Measurements from ENCODE around the gene FAM124A. TPM values are rescaled to one million over a fixed set of nuclear protein-coding genes. Genes with fewer than 3 reads are reported as not detected.
A peak's percentile ranks its signal among the peaks of the same experiment; 100 is the strongest.

Gene FAM124A
- polyA plus RNA-seq, 2 of the 4 experiments (the other 2 are of a cell fraction): 1.5 to 1.6 TPM

DNA sequence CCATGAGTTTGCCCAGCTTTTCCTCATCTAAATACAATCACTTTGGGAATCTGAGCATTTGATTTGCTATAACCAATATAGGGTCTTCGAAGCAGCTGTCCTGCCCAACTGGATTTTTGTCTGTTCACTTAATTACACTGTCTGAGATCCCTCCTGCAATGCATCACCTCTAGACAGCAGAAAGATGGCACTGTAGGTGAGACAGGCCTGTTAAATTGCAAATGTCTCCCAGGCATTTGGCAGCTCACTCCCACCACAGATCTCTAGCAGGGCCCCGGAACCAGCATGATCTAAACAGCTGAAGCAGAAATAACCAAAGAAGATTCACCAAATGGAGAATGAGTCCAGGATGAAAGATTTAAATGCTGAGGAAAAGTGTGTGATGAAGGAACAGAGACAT, 75.4 kb downstream of the FAM124A start:
- CTCF ChIA-PET: interaction anchor here (1.2 to 4.9 kb wide), 3 partner anchors 11 to 186 kb away, joined by 3 to 29 read pairs (median 3); no protein-coding TSS in a partner anchor

DNA sequence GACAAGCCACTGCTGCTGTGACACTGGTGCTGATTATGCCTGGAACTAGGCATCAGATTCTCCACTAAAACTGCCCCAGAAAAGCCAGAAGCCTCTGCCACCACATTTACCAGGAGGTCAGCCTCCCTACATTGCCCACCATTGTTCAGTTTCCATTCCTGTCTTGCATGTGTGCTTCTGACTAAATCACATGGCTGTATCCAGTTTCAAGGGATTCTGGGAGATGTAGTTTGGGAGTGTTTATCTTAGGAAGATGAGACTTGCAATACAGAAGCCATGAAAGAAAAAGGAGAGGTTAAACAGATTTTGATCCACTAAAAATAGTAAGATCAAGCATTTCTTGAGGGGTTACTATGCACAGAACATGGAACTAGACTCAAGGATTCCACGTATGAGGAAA, 76.6 kb downstream of the FAM124A start:
- H3K9me3 ChIP-seq: no peaks in the 10 kb centered on the region
- CTCF ChIA-PET: interaction anchor here (1.2 to 4.9 kb wide), 3 partner anchors 13 to 187 kb away, joined by 3 to 29 read pairs (median 3); no protein-coding TSS in a partner anchor
- H3K4me1 ChIP-seq: no peaks in the 10 kb centered on the region
- POLR2A ChIA-PET: no interaction called here
- no peak for TF ChIP-seq RNF2 (IDR thresholded peaks at IDR 0.05; ENCODE audit: borderline replicate concordance, low read depth)
- no peak for TF ChIP-seq ESRRA (IDR thresholded peaks at IDR 0.05; ENCODE audit: borderline replicate concordance, low read length)
- TF ChIP-seq BHLHE40 (IDR thresholded peaks at IDR 0.05; ENCODE audit: low read depth, low read length): no peak
- no peak for TF ChIP-seq JUN (IDR thresholded peaks at IDR 0.05)
- TF ChIP-seq RCOR1 (IDR thresholded peaks at IDR 0.05; ENCODE audit: low read depth, low read length): no peak
- TF ChIP-seq MAFK (IDR thresholded peaks at IDR 0.05; ENCODE audit: partially characterized antibody): no peak
- no peak for TF ChIP-seq RARB (CRISPR knock-in tag; IDR thresholded peaks at IDR 0.05)
- no peak for TF ChIP-seq ZNF302 (CRISPR knock-in tag; IDR thresholded peaks at IDR 0.05)
- no peak for TF ChIP-seq NR3C1 (IDR thresholded peaks at IDR 0.05)
- TF ChIP-seq ZSCAN20 (CRISPR knock-in tag; IDR thresholded peaks at IDR 0.05): no peak
- TF ChIP-seq ZFP36 (IDR thresholded peaks at IDR 0.05; ENCODE audit: borderline replicate concordance, partially characterized antibody): no peak
- DNase-seq (ENCODE audit: low read depth in 1 of 2, low spot score in 1 of 2) (peak in 1 of 2 experiments; percentile 4), ATAC-seq (no peak), FAIRE-seq (no peak)
- no peak overlapping the region for H3K27ac ChIP-seq
- H3K4me2 ChIP-seq: no peak overlapping the region
- H3K4me3 ChIP-seq: no peak overlapping the region
- WGBS (ENCODE audit: missing lambda C conversion rate): 69% methylated on average over 1 of the region's 1 CpG

More for the DNA sequence above, 75.4 kb downstream of the FAM124A start:
- FAIRE-seq (no peak), ATAC-seq (no peak), DNase-seq (ENCODE audit: low read depth in 1 of 2, low spot score in 1 of 2) (no peak)
- no peak overlapping the region for H3K4me3 ChIP-seq
- H3K27ac ChIP-seq: no peak overlapping the region
- POLR2A ChIA-PET: no interaction called here
- H3K4me2 ChIP-seq: no peak overlapping the region
- TF ChIP-seq MAZ (IDR thresholded peaks at IDR 0.05; ENCODE audit: borderline replicate concordance, low read depth, low read length) (no peak), CHD4 (IDR thresholded peaks at IDR 0.05; ENCODE audit: borderline replicate concordance) (no peak), POLR2A (IDR thresholded peaks at IDR 0.05; ENCODE audit: low read length) (no peak), TFCP2L1 (CRISPR knock-in tag; IDR thresholded peaks at IDR 0.05) (no peak), JUNB (IDR thresholded peaks at IDR 0.05) (no peak)
- H3K4me1 ChIP-seq: no peaks in the 10 kb centered on the region
- WGBS (ENCODE audit: missing lambda C conversion rate): 55% methylated on average over 2 of the region's 2 CpGs
- H3K9me3 ChIP-seq: no peaks in the 10 kb centered on the region

DNA sequence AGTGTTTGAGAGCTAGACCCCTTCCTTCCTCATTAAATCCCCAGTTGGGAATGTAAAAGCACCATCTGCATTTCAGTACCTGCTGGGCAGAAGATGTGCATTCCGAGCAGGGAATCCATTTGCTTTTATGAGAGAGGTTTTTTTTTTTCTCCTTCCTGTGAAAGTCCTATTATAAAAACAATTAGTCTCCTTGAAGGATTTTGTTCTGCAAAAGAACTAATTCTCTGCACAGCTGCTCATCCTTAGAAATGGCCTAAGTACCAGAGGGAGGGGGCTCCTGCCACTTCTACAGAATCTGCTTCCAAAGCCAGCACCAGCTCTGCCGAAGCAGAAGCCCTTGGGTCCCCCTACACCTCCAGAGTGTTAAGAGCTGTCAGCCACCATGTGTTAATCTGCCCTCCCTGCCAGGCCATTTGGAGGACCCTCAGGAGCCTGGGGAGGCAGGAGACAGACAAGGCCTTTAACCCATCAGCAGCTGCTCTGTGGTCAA, 80.9 kb downstream of the FAM124A start:
- no peak for FAIRE-seq
- Histone ChIP-seq H3K9me3 (no peaks in the 10 kb centered on the region), H3K27ac (no peak overlapping the region), H3K4me2 (no peak overlapping the region), H3K4me1 (no peaks in the 10 kb centered on the region), H3K4me3 (no peak overlapping the region)
- 53% methylated on average over 1 of the region's 2 CpGs for WGBS (ENCODE audit: missing lambda C conversion rate)
- DNase-seq (ENCODE audit: low read depth in 1 of 2, low spot score in 1 of 2): no peak
- ChIA-PET CTCF (interaction anchor here (1.6 kb wide), 1 partner anchor 17 kb away, joined by 5 read pairs; no protein-coding TSS in a partner anchor), POLR2A (no interaction called here)
- no peak for ATAC-seq
- TF ChIP-seq HOXB5 (CRISPR knock-in tag; IDR thresholded peaks at IDR 0.05): no peak
- TF ChIP-seq NR3C1 (IDR thresholded peaks at IDR 0.05): no peak
- no peak for TF ChIP-seq JUNB (IDR thresholded peaks at IDR 0.05)
- no peak for TF ChIP-seq HOXB13 (CRISPR knock-in tag; IDR thresholded peaks at IDR 0.05; ENCODE audit: low read depth)
- TF ChIP-seq FOXS1 (CRISPR knock-in tag; IDR thresholded peaks at IDR 0.05): no peak
- TF ChIP-seq RFX5 (IDR thresholded peaks at IDR 0.05): no peak
- TF ChIP-seq, protein P1, sequence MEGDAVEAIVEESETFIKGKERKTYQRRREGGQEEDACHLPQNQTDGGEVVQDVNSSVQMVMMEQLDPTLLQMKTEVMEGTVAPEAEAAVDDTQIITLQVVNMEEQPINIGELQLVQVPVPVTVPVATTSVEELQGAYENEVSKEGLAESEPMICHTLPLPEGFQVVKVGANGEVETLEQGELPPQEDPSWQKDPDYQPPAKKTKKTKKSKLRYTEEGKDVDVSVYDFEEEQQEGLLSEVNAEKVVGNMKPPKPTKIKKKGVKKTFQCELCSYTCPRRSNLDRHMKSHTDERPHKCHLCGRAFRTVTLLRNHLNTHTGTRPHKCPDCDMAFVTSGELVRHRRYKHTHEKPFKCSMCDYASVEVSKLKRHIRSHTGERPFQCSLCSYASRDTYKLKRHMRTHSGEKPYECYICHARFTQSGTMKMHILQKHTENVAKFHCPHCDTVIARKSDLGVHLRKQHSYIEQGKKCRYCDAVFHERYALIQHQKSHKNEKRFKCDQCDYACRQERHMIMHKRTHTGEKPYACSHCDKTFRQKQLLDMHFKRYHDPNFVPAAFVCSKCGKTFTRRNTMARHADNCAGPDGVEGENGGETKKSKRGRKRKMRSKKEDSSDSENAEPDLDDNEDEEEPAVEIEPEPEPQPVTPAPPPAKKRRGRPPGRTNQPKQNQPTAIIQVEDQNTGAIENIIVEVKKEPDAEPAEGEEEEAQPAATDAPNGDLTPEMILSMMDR (IDR thresholded peaks at IDR 0.05): no peak
- no peak for TF ChIP-seq CBX8 (IDR thresholded peaks at IDR 0.05)
- TF ChIP-seq, protein P2, sequence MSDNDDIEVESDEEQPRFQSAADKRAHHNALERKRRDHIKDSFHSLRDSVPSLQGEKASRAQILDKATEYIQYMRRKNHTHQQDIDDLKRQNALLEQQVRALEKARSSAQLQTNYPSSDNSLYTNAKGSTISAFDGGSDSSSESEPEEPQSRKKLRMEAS (IDR thresholded peaks at IDR 0.05): no peak
- no peak for TF ChIP-seq EHMT2 (IDR thresholded peaks at IDR 0.05; ENCODE audit: low read depth)
- no peak for TF ChIP-seq HDAC2 (IDR thresholded peaks at IDR 0.05)
- TF ChIP-seq, protein P3, sequence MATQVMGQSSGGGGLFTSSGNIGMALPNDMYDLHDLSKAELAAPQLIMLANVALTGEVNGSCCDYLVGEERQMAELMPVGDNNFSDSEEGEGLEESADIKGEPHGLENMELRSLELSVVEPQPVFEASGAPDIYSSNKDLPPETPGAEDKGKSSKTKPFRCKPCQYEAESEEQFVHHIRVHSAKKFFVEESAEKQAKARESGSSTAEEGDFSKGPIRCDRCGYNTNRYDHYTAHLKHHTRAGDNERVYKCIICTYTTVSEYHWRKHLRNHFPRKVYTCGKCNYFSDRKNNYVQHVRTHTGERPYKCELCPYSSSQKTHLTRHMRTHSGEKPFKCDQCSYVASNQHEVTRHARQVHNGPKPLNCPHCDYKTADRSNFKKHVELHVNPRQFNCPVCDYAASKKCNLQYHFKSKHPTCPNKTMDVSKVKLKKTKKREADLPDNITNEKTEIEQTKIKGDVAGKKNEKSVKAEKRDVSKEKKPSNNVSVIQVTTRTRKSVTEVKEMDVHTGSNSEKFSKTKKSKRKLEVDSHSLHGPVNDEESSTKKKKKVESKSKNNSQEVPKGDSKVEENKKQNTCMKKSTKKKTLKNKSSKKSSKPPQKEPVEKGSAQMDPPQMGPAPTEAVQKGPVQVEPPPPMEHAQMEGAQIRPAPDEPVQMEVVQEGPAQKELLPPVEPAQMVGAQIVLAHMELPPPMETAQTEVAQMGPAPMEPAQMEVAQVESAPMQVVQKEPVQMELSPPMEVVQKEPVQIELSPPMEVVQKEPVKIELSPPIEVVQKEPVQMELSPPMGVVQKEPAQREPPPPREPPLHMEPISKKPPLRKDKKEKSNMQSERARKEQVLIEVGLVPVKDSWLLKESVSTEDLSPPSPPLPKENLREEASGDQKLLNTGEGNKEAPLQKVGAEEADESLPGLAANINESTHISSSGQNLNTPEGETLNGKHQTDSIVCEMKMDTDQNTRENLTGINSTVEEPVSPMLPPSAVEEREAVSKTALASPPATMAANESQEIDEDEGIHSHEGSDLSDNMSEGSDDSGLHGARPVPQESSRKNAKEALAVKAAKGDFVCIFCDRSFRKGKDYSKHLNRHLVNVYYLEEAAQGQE (IDR thresholded peaks at IDR 0.05): no peak
- TF ChIP-seq, protein P4, sequence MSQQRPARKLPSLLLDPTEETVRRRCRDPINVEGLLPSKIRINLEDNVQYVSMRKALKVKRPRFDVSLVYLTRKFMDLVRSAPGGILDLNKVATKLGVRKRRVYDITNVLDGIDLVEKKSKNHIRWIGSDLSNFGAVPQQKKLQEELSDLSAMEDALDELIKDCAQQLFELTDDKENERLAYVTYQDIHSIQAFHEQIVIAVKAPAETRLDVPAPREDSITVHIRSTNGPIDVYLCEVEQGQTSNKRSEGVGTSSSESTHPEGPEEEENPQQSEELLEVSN (IDR thresholded peaks at IDR 0.05; ENCODE audit: borderline replicate concordance, low read depth): no peak
- TF ChIP-seq HOXA7 (CRISPR knock-in tag; IDR thresholded peaks at IDR 0.05): no peak
- TF ChIP-seq MAFK (IDR thresholded peaks at IDR 0.05; ENCODE audit: partially characterized antibody): no peak
- TF ChIP-seq POLR2AphosphoS2 (conservative IDR thresholded peaks at IDR 0.05; ENCODE audit: low read length): no peak
- TF ChIP-seq CBX2 (IDR thresholded peaks at IDR 0.05; ENCODE audit: borderline replicate concordance, low read depth): no peak
- TF ChIP-seq RNF2 (IDR thresholded peaks at IDR 0.05; ENCODE audit: borderline replicate concordance, low read depth): no peak
- TF ChIP-seq FOSL2 (IDR thresholded peaks at IDR 0.05): no peak
- no peak for TF ChIP-seq FOSL2 (CRISPR knock-in tag; IDR thresholded peaks at IDR 0.05)
